CD4-positive, alpha-beta T cell treated with Interleukin-1 beta for 1 hour (primary cell): ENCODE results near the gene BIN1.

Experiments used
- DNase-seq, 2 donors: peaks; one replicate each; pipeline ENCODE4 v3.0.0-alpha.2; 2020 to 2022

Gene BIN1

GRCh38 chr2:127103243-127104165 lies 3.5 kb downstream of the BIN1 start:
- no peak for DNase-seq

GRCh38 chr2:127102521-127103242 lies 4.3 kb downstream of the BIN1 start:
- no peak for DNase-seq

DNA sequence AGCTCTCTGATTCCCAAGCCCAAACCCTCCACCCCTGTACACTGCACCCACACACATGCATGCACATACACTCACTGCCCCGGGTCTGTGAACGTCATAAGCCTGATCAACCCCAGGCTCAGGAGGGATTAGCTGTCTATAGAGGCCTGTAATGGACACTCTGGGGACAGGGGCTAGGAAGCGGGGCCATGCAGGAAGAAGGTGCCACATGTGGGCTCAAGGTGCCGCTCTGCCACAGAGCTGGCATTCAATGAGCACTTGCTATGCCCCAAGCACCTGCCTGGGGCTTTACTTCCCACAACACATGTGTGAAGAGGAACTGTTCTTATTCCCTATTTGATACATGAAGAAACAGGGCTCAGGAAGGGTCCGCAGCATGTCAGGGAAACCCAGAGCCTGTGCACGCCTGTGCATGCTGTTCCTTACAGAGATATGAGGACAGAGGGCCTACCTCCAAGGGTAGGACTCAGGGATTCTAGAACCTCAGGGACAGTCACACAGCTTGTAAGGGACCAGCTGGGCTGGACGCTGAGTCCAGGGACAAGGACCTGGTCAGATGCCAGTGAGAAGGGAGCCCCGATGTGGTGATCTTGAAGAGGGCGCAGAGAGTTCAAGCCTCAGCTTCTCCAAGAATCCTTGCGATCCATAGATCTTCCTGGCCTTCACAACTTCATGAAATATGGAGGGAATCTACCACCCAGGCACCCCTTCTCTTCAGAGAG lies 5.0 kb downstream of the BIN1 start:
- no peak for DNase-seq

DNA sequence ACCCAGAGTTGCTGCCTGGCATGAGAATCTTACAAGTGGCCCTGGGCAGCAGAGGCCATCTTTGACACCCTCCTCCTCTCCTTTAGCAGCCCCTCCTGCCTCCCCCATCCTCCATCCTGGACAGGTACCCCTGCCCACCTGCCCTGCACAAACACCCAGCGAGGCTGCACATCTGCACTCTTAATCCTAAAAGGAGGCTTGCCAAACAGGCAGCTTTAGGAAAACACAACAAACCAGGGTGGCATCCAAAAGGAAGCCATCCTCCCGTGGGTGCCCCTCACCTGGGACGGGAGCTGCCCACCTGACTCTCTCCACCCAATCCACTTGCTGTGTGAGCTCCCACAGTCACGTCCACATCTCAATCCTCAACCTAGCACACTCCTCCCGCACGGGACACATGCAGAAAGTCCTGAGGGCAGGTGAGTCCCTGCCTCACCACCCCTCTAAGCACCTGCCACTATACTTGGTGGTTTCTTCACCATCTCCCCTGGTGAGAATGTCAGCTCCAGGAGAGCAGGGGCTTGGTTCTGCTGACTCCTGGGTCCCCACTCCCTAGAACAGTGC lies 5.8 kb downstream of the BIN1 start:
- no peak for DNase-seq

DNA sequence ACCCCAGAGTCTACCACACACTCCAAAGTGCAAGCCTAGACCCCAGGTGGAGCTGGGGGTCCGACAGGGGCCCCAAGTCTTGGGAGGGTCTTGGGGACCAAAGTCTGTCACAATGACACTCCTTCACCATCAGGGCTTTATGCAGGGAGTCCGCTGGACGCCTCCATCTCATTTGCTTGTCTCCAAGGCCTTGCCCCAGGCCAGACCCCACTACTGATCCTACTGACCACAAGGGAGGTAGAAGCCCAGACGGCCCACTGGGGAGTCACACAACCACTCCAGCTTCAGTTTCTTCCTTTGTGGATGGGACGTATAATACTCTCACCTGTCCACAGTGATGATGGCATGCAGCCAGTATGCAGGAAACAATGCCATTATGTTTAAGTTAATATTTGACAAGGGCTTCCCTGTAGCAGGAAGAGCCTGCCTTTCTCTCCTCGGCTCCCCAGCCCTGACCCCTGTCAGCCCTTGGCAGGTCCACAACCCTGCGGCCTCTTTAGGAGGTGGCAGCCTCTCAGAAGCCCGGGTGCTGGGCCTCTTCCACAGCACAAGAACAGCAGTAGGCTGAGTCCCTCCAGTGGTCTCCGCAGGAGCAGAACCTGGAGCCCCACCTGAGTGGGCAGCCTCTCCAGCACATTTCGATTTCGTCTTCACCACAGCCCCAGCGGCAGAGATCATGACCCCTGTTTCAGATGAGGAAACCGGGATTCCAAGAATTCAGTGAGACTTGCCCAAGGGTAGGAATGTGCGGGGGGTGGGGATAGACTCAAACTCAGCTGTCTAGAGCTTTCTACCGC lies 6.5 kb downstream of the BIN1 start:
- no peak for DNase-seq

DNA sequence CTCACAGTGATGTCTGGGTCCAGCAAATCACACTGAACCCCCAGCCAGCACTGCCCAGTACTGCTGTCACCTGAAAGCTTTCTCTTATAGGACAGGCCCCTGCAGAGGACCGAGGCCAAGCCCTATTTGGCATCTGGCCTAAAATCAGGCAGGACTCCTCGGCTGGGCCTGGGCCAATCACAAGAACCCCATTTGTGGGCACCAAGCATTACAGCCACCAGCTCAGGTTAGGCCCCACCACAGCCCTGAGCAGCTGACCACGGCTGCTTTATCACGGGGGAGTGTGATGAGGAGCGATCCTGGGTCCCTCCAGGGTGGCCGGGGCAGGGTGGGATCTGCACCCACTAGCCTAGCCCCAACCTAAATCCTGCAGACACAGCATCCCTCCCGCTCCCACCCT lies 8.2 kb downstream of the BIN1 start:
- DNase-seq = no peak

DNA sequence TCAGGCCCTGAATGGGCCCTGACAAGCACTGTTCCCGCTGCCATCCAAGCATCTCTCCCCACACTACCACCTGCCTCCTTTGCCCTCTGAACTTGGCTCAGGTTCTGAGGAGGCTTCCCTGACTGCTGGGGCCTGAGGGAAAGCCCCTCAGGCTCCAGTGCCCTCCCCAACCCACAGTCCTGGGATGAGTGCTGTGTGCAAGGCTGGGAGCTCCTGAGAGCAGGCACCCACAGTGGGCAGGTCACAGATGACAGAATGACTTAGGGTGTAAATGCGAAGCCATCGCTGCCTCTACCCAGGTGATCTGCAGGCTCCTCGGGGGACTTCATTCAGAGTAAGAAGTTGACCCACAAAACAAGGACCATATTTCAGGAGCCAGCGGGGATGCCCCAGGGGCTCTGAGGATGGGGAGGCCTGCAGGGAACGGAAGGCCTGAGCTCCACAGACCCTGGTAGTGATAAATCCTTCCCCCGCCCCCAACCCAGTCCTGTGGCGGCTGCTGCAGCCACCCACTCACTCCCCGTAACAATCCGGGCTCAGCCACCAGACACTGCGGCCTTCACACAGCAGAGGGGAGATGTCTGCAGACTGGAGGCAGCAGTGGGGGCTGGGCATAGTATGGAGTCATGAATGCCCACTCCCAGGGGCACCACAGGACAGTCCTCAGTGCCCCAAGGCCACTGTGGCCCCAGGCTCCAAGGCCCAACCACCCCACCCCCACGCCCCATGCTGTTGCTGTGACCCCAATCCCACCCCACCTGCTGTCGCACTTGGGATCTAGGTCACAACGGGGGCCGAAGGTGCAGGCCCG lies 8.9 kb downstream of the BIN1 start:
- no peak for DNase-seq

GRCh38 chr2:127097471-127097765 lies 9.5 kb downstream of the BIN1 start:
- DNase-seq = no peak

DNA sequence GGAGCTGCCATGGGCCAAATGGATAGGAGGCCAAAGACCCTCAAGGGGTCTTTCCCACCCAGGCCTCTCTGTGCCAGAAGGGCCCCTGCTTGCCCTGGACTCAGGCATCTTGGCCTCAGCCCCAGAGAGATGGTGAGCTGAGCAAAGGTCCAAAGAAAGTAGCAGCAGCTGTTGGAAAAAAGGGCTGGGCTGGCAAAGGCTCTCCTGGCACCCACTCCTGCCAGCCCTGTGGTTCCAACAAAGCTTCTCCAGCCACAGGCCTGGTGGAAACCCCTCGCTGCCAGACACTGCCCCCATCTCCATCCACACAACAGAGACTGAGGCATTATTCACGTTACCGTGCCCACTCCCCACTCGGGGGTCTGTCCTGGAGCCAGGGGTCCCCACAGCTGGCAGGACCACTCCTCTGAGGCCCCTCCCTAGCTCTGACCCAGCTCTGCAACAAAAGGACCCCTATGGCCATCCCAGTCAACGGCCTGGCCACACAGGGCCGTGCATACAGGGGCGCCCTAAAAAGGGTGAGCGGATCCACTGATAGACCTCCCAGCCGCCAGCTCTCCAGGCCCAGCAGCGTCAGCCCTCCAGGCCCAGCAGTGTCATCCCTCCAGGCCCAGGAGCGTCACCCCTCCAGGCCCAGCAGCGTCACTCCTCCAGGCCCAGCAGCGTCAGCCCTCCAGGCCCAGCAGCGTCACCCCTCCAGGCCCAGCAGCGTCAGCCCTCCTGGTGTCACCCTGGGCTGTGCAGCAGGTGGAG lies 10.1 kb downstream of the BIN1 start:
- no peak for DNase-seq

DNA sequence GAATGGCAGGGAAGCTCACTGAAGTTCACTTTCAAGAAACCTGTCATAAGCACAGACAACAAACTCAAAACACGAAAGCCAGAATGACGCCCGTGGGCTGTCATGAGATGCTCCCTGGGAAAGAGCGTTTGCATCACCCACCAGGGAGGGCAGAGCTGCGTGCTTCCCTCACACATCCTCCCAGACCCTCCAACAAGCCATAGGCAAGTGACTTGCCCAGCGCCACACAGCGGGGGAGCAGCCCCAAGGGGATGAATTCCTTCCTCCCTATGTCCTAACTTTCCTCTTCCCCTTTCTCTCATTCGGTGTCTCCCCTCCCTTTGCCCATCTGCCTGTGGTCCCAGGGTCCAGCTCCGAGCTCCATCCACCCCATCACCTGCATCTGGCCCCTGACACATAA lies 10.7 kb downstream of the BIN1 start:
- DNase-seq = no peak

- no peak for DNase-seq
These were observed 11.2 kb downstream of the BIN1 start for GRCh38 chr2:127095784-127096183.

GRCh38 chr2:127095367-127095641 lies 11.7 kb downstream of the BIN1 start:
- no peak for DNase-seq

- DNase-seq = no peak
These were observed 12.2 kb downstream of the BIN1 start for GRCh38 chr2:127094509-127095366.

- no peak for DNase-seq
These were observed 13.2 kb downstream of the BIN1 start for GRCh38 chr2:127093648-127094210.

GRCh38 chr2:127092901-127093516 lies 13.9 kb downstream of the BIN1 start:
- no peak for DNase-seq

DNA sequence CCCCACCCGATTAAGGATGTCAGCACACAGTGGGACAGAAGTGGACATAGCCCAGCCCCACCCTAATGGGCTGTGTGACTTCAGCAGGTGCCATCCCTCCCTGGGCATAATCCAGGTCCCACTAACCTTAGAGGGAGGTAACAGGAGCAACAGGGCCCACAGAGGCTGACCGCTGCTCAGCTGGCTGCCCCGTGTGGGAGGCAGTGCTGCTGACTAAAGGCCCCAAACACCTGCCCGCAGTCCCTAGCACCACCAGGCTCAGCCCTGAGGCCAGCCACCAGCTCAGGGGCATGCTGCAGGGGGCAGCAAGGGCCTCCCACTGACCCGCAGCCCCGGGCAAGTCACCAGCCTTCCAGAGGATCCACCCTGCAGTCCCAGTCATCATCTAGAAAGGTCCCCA lies 14.6 kb downstream of the BIN1 start:
- no peak for DNase-seq

- DNase-seq = no peak
These were observed 15.1 kb downstream of the BIN1 start for GRCh38 chr2:127091886-127092285.

DNA sequence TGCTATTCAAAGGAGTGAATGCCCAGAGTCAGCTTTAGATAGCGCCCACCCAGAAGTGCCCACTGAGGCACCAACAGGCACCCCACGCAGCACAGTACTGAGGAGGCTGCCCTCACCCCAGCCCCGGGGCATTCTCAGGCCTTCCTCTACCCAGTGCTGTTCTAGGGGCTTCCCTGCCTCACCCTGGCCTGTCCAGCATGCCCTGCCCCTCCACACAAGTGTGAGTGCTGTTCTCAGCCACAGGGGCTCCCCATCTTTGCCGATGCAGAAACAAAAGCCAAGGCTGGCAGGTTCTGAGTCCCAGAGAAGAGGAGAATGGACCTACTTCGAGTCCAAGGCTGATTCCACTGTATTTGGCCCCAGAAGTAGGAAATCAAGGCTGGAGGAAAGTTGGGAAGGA lies 15.8 kb downstream of the BIN1 start:
- DNase-seq = no peak
